ENCODE data around the gene NELL1. TPM values are rescaled to one million over a fixed set of nuclear protein-coding genes. Genes with fewer than 3 reads are reported as not detected.
"Not testable (repeated sequence)": the region's sequence is repeated elsewhere in the genome, so short reads cannot be mapped to it uniquely, and the experiment has no call there.

Gene NELL1
- total RNA-seq, 1 experiment from 2014 or later, result not detected

GRCh38 chr11:21190181-21190580, 520.8 kb downstream of the NELL1 start:
- DNase-seq (ENCODE audit: low read depth), result no peak

GRCh38 chr11:21195995-21196394, 526.6 kb downstream of the NELL1 start:
- no peak for DNase-seq (ENCODE audit: low read depth)

GRCh38 chr11:21198498-21198897, 529.1 kb downstream of the NELL1 start:
- DNase-seq (ENCODE audit: low read depth), result no peak

GRCh38 chr11:21205205-21205604, 535.8 kb downstream of the NELL1 start:
- DNase-seq (ENCODE audit: low read depth), result no peak

GRCh38 chr11:21225860-21226259, 556.5 kb downstream of the NELL1 start:
- DNase-seq (ENCODE audit: low read depth), result no peak

- DNase-seq (ENCODE audit: low read depth), result no peak
Observed at GRCh38 chr11:21229224-21229623, 559.8 kb downstream of the NELL1 start.

GRCh38 chr11:21250196-21250595, 580.8 kb downstream of the NELL1 start:
- DNase-seq (ENCODE audit: low read depth), result no peak

GRCh38 chr11:21254055-21254454, 584.7 kb downstream of the NELL1 start:
- DNase-seq (ENCODE audit: low read depth), result no peak

GRCh38 chr11:21254790-21255189, 585.4 kb downstream of the NELL1 start:
- no peak for DNase-seq (ENCODE audit: low read depth)

- DNase-seq (ENCODE audit: low read depth), result no peak
Observed at GRCh38 chr11:21257461-21257860, 588.1 kb downstream of the NELL1 start.

- no peak for DNase-seq (ENCODE audit: low read depth)
Observed at GRCh38 chr11:21258414-21258813, 589.0 kb downstream of the NELL1 start.

GRCh38 chr11:21260101-21260500, 590.7 kb downstream of the NELL1 start:
- no peak for DNase-seq (ENCODE audit: low read depth)

GRCh38 chr11:21262992-21263391, 593.6 kb downstream of the NELL1 start:
- DNase-seq (ENCODE audit: low read depth), result no peak

- DNase-seq (ENCODE audit: low read depth), result no peak
Observed at GRCh38 chr11:21264125-21264524, 594.7 kb downstream of the NELL1 start.

GRCh38 chr11:21268036-21268435, 598.6 kb downstream of the NELL1 start:
- DNase-seq (ENCODE audit: low read depth), result no peak

GRCh38 chr11:21272139-21272538, 602.8 kb downstream of the NELL1 start:
- not testable (repeated sequence) for DNase-seq (ENCODE audit: low read depth)

GRCh38 chr11:21278840-21279239, 609.5 kb downstream of the NELL1 start:
- no peak for DNase-seq (ENCODE audit: low read depth)

- no peak for DNase-seq (ENCODE audit: low read depth)
Observed at GRCh38 chr11:21285104-21285503, 615.7 kb downstream of the NELL1 start.

- DNase-seq (ENCODE audit: low read depth), result no peak
Observed at GRCh38 chr11:21289686-21290085, 620.3 kb downstream of the NELL1 start.

GRCh38 chr11:21295508-21295907, 626.1 kb downstream of the NELL1 start:
- DNase-seq (ENCODE audit: low read depth), result no peak

- no peak for DNase-seq (ENCODE audit: low read depth)
Observed at GRCh38 chr11:21301981-21302380, 632.6 kb downstream of the NELL1 start.

- DNase-seq (ENCODE audit: low read depth), result no peak
Observed at GRCh38 chr11:21306739-21307358, 637.5 kb downstream of the NELL1 start.

GRCh38 chr11:21307874-21308273, 638.5 kb downstream of the NELL1 start:
- no peak for DNase-seq (ENCODE audit: low read depth)

- DNase-seq (ENCODE audit: low read depth), result no peak
Observed at GRCh38 chr11:21316591-21316990, 647.2 kb downstream of the NELL1 start.

All from M059J (cell line).